Naive thymus-derived CD8-positive, alpha-beta T cell (primary cell): Measurements from ENCODE around the gene ABCA12. TPM values are rescaled to one million over a fixed set of nuclear protein-coding genes. Genes with fewer than 3 reads are reported as not detected.

ENCODE experiments used
- ATAC-seq, 2 donors: fragments of 150-1000 bp; cut with Tn5 transposase in 1 of 2; sonication (Bioruptor Pico), chemical (Tn5 transposase) in 1 of 2; 1 replicate in 1 of 2; 2 replicates in 1 of 2; pipeline ENCODE4 v1.10.0; 2021; ENCODE audit warnings: mild to moderate bottlenecking in 2 of 2, moderate library complexity in 2 of 2
- POLR2A ChIA-PET: fragments of 350-600 bp; sonication (Branson Sonifier 250); formaldehyde crosslinking; loops from one replicate; lab custom pipeline; 2021; ENCODE audit warnings: antibody characterized with exemption; lab: Charles Lee
- DNase-seq, 10 donors: peaks; one replicate each; pipeline versions ENCODE4 v3.0.0 to v3.0.0-alpha.2; 2020 to 2022
- H3K27ac Mint-ChIP-seq, 10 donors: one replicate each; pipeline ENCODE4 v1.8.0; 2020 to 2022; ENCODE audit warnings: mild to moderate bottlenecking in 10 of 10, mixed read lengths in 10 of 10, moderate library complexity in 4 of 10, inconsistent platforms in 1 of 10
- H3K27me3 Mint-ChIP-seq, 5 donors: one replicate each; pipeline ENCODE4 v1.8.0; 2021 to 2022; ENCODE audit warnings: mixed read lengths in 5 of 5
- H3K36me3 Mint-ChIP-seq, 3 donors: one replicate each; pipeline ENCODE4 v1.8.0; 2020 to 2022; ENCODE audit warnings: mixed read lengths in 3 of 3, mild to moderate bottlenecking in 2 of 3, inconsistent platforms in 1 of 3
- H3K4me1 Mint-ChIP-seq, 4 donors: one replicate each; pipeline ENCODE4 v1.8.0; 2021 to 2022; ENCODE audit warnings: mixed read lengths in 4 of 4
- H3K4me3 Mint-ChIP-seq, 10 donors: one replicate each; pipeline ENCODE4 v1.8.0; 2020 to 2022; ENCODE audit warnings: mild to moderate bottlenecking in 10 of 10, mixed read lengths in 10 of 10, moderate library complexity in 6 of 10, inconsistent platforms in 1 of 10
- H3K9me3 Mint-ChIP-seq, 9 donors: one replicate each; pipeline ENCODE4 v1.8.0; 2020 to 2022; ENCODE audit warnings: mixed read lengths in 9 of 9, mild to moderate bottlenecking in 3 of 9, inconsistent platforms in 1 of 9, moderate library complexity in 1 of 9
- polyA plus RNA-seq, 3 donors: library from polyadenylated mRNA; unstranded; fragments of 300-500 nt; fragmentation: Illumina TruSeq; gene quantifications; one replicate each; pipeline ENCODE4 v1.2.3, GENCODE V29; 2021
- total RNA-seq, 8 experiments: library from RNA in 2 of 8; stranded (reverse) in 2 of 8; gene quantifications; one replicate each; pipeline ENCODE4 v1.2.3 and lab custom pipeline; 2021 to 2026

The ABCA12 gene
- total and polyA plus RNA-seq, 5 experiments from 2014 or later = not detected

DNA sequence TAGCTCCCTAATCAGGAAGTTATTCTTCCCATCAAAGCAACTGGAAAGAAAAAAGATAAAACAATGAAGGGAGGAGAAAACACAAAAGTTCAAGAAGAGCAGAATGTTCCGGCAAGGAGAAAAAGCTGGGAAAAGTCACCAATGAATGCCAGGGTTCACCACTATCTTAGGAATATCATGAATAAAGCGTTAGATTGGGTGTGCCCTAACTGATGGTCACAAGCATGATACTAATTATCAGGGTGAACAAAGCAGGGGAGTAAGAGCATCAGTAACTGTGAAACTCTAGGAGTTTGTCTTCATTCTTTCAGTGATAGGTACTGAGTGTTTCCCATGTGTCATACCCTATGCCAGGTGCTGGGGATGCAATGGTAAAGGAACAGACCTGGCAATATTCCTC lies 115.5 kb downstream of the ABCA12 start:
- POLR2A ChIA-PET = no interaction called here
- Mint-ChIP-seq H3K9me3 (no peaks in the 10 kb centered on the region), H3K4me1 (no peaks in the 10 kb centered on the region), H3K36me3 (no peaks in the 10 kb centered on the region), H3K27me3 (peaks cover 0 to 8% (median 0%) of the 10 kb centered on the region in 5 donors), H3K4me3 (no peak overlapping the region), H3K27ac (no peak overlapping the region)
- DNase-seq (no peak), ATAC-seq (no peak)

- Mint-ChIP-seq H3K4me3 (no peak overlapping the region), H3K27ac (no peak overlapping the region), H3K36me3 (no peaks in the 10 kb centered on the region), H3K27me3 (peaks cover 0 to 8% (median 0%) of the 10 kb centered on the region in 5 donors), H3K4me1 (no peaks in the 10 kb centered on the region), H3K9me3 (no peaks in the 10 kb centered on the region)
- POLR2A ChIA-PET = no interaction called here
- ATAC-seq = no peak
- no peak for DNase-seq
Measured at GRCh38 chr2:215022418-215022817, 116.0 kb downstream of the ABCA12 start.

DNA sequence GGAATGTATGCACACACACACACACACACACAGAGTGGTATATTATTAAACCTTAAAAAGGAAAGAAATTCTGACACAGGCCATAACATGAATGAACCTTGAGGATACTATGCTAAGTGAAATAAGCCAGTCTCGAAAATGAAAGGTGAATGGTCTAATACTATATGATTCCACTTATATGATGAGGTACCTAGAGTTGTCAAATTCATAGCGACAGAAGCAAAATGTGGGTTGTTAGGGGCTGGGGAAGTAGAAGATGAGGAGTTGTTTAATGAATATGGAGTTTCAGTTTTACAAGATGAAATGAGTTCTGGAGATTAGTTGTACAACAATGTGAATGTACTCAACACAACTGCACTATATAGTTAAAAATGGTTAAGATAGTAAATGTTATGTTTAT lies 118.1 kb downstream of the ABCA12 start:
- Mint-ChIP-seq H3K36me3 (no peaks in the 10 kb centered on the region), H3K4me1 (no peaks in the 10 kb centered on the region), H3K4me3 (no peak overlapping the region), H3K27ac (no peak overlapping the region), H3K27me3 (peaks cover 0 to 8% (median 0%) of the 10 kb centered on the region in 5 donors), H3K9me3 (peaks cover 0 to 2% (median 0%) of the 10 kb centered on the region in 9 donors)
- POLR2A ChIA-PET = interaction anchor here (0.6 kb wide), 1 partner anchor 374 kb away, joined by 3 read pairs; no protein-coding TSS in a partner anchor
- no peak for ATAC-seq
- DNase-seq = no peak

GRCh38 chr2:215019521-215020145 lies 118.8 kb downstream of the ABCA12 start:
- H3K27me3 Mint-ChIP-seq = peaks cover 0 to 8% (median 0%) of the 10 kb centered on the region in 5 donors
- no peak overlapping the region for H3K27ac Mint-ChIP-seq
- POLR2A ChIA-PET = interaction anchor here (0.6 kb wide), 1 partner anchor 374 kb away, joined by 3 read pairs; no protein-coding TSS in a partner anchor
- peaks cover 0 to 2% (median 0%) of the 10 kb centered on the region in 9 donors for H3K9me3 Mint-ChIP-seq
- H3K4me3 Mint-ChIP-seq = no peak overlapping the region
- DNase-seq = no peak
- no peak for ATAC-seq
- no peaks in the 10 kb centered on the region for H3K36me3 Mint-ChIP-seq
- no peaks in the 10 kb centered on the region for H3K4me1 Mint-ChIP-seq

DNA sequence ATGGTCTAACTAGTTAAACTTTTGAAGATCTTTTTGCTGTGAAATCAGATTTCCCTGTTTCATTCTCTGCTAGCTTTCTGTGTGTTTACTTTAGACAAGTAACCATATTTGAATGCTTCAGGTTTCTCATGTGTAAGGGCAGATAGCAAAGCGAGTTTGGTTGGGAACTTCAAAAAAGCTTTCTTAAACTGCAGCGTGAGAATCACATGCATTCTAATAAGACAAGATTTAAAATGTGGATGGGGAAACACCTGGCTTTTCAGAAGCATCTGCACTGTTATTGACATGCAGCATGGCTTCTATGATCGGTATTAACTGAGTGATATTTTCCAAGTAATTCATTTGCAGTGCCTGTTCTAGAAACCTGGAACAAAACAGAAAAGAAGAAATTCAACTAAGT lies 119.3 kb downstream of the ABCA12 start:
- peaks cover 0 to 8% (median 0%) of the 10 kb centered on the region in 5 donors for H3K27me3 Mint-ChIP-seq
- no peaks in the 10 kb centered on the region for H3K36me3 Mint-ChIP-seq
- no peak for ATAC-seq
- POLR2A ChIA-PET = no interaction called here
- no peak overlapping the region for H3K27ac Mint-ChIP-seq
- H3K4me1 Mint-ChIP-seq = no peaks in the 10 kb centered on the region
- no peak for DNase-seq
- peaks cover 0 to 2% (median 0%) of the 10 kb centered on the region in 9 donors for H3K9me3 Mint-ChIP-seq
- no peak overlapping the region for H3K4me3 Mint-ChIP-seq

DNA sequence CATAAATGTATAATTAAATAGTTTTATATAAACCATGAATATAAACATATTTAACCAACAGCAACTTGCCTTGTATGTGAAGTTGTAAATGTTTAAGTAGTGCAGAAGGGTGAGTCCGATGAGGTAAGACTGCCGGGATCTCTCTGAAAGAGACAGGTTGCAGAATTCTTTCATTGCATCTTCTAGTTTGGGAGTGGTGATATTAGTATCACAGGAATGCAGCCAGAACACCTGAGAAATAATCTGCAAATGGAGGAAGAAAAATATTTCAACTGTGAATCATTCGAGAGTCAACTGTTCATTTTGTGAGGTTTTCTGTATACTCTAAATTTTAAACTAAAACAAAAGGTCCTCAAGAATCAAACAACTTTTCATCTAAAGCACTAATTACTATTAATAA lies 123.0 kb downstream of the ABCA12 start:
- H3K27ac Mint-ChIP-seq = no peak overlapping the region
- H3K9me3 Mint-ChIP-seq = peaks cover 0 to 2% (median 0%) of the 10 kb centered on the region in 9 donors
- no peak for DNase-seq
- H3K27me3 Mint-ChIP-seq = peaks cover 0 to 4% (median 0%) of the 10 kb centered on the region in 5 donors
- no peak overlapping the region for H3K4me3 Mint-ChIP-seq
- ATAC-seq = no peak
- POLR2A ChIA-PET = no interaction called here
- no peaks in the 10 kb centered on the region for H3K36me3 Mint-ChIP-seq
- no peaks in the 10 kb centered on the region for H3K4me1 Mint-ChIP-seq

GRCh38 chr2:215010390-215010789 lies 128.0 kb downstream of the ABCA12 start:
- POLR2A ChIA-PET = no interaction called here
- ATAC-seq (no peak), DNase-seq (no peak)
- no peak overlapping the region for H3K27ac Mint-ChIP-seq
- H3K36me3 Mint-ChIP-seq = no peaks in the 10 kb centered on the region
- no peak overlapping the region for H3K4me3 Mint-ChIP-seq
- H3K4me1 Mint-ChIP-seq = no peaks in the 10 kb centered on the region
- peaks cover 0 to 23% (median 5%) of the 10 kb centered on the region in 5 donors for H3K27me3 Mint-ChIP-seq
- H3K9me3 Mint-ChIP-seq = no peaks in the 10 kb centered on the region

- no peaks in the 10 kb centered on the region for H3K36me3 Mint-ChIP-seq
Measured at GRCh38 chr2:215003001-215003400, 135.4 kb downstream of the ABCA12 start.

DNA sequence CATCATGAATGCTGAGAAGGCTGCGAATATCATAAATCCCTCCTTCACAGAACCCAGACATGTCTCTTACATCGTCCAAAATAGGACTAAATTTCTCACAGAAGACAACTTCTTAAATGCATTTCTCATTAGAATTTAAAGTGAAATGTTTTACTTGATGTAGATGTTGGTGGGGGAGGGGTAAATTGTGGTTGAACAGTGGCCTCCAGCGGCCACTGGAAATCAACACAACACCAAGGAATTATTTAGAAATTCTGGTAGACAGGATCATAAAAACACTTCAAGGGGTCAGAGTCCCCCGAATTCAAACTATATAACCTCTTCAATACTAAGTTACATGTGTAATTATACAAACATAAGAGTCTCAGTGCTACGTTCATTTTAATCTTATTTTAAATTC lies 135.9 kb downstream of the ABCA12 start:
- Mint-ChIP-seq H3K9me3 (no peaks in the 10 kb centered on the region), H3K4me3 (no peak overlapping the region), H3K27me3 (peaks cover 0 to 20% (median 5%) of the 10 kb centered on the region in 5 donors), H3K36me3 (no peaks in the 10 kb centered on the region), H3K4me1 (no peaks in the 10 kb centered on the region), H3K27ac (no peak overlapping the region)
- no peak for ATAC-seq
- DNase-seq = no peak
- POLR2A ChIA-PET = no interaction called here

More at GRCh38 chr2:215003001-215003400, 135.4 kb downstream of the ABCA12 start:
- Mint-ChIP-seq H3K9me3 (no peaks in the 10 kb centered on the region), H3K4me1 (no peaks in the 10 kb centered on the region), H3K4me3 (no peak overlapping the region), H3K27ac (no peak overlapping the region), H3K27me3 (peaks cover 0 to 22% (median 5%) of the 10 kb centered on the region in 5 donors)
- ATAC-seq (no peak), DNase-seq (no peak)
- POLR2A ChIA-PET = no interaction called here

DNA sequence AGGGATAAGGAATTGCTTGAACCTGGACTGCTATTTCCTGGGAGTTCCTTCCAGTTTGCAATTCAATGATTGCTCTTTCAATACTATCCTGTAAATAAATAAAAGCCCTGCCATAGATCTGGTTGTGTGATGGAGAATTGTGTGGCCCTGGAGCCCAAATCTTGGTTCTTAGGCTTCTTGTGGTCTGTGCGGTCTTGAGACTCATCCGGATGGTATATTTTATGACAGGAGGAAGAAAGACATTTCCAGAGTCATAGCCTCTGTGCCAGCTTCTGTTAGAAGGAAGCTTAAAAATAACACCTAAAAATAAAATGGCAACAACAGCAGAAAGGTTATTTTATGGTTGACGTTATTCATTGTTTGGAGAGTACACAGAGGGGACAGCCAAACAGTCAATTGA lies 137.7 kb downstream of the ABCA12 start:
- DNase-seq (no peak), ATAC-seq (no peak)
- Mint-ChIP-seq H3K36me3 (no peaks in the 10 kb centered on the region), H3K27me3 (peaks cover 0 to 10% (median 2%) of the 10 kb centered on the region in 5 donors), H3K9me3 (no peaks in the 10 kb centered on the region), H3K4me3 (no peak overlapping the region), H3K27ac (no peak overlapping the region), H3K4me1 (no peaks in the 10 kb centered on the region)
- POLR2A ChIA-PET = no interaction called here

GRCh38 chr2:214995926-214996670 lies 142.3 kb downstream of the ABCA12 start:
- Mint-ChIP-seq H3K4me3 (no peak overlapping the region), H3K27me3 (peaks cover 0 to 4% (median 3%) of the 10 kb centered on the region in 5 donors), H3K4me1 (no peaks in the 10 kb centered on the region), H3K9me3 (no peaks in the 10 kb centered on the region), H3K36me3 (no peaks in the 10 kb centered on the region), H3K27ac (no peak overlapping the region)
- ATAC-seq (no peak), DNase-seq (no peak)
- POLR2A ChIA-PET = no interaction called here

DNA sequence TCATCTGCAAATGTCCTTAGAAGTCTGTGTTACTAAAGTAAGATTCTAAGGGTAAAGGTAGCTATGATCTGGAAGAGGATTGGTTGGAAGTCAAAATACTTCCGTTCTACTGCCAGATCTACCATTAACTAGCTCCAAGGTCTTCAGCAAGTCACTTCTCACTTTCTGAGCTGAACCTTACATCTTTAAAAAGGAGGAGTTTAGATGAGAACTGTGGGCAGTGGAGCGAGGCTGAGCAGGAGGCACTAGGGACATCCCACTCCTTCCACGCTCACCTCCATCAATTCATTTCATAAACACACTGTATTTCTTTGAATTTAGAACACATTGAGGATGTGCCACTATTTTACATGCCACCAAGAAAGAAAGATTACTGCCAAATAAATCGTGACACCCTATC lies 143.0 kb downstream of the ABCA12 start:
- DNase-seq (no peak), ATAC-seq (no peak)
- no peaks in the 10 kb centered on the region for H3K36me3 Mint-ChIP-seq
- H3K4me1 Mint-ChIP-seq = no peaks in the 10 kb centered on the region
- POLR2A ChIA-PET = no interaction called here
- H3K9me3 Mint-ChIP-seq = no peaks in the 10 kb centered on the region
- no peak overlapping the region for H3K27ac Mint-ChIP-seq
- peaks cover 0 to 4% (median 0%) of the 10 kb centered on the region in 5 donors for H3K27me3 Mint-ChIP-seq
- H3K4me3 Mint-ChIP-seq = no peak overlapping the region

- no peak for DNase-seq
- no peak overlapping the region for H3K4me3 Mint-ChIP-seq
- peaks cover 0 to 4% (median 0%) of the 10 kb centered on the region in 5 donors for H3K27me3 Mint-ChIP-seq
- no peaks in the 10 kb centered on the region for H3K4me1 Mint-ChIP-seq
- H3K36me3 Mint-ChIP-seq = no peaks in the 10 kb centered on the region
- no peak for ATAC-seq
- H3K27ac Mint-ChIP-seq = no peak overlapping the region
- H3K9me3 Mint-ChIP-seq = no peaks in the 10 kb centered on the region
- POLR2A ChIA-PET = no interaction called here
Measured at GRCh38 chr2:214992911-214993310, 145.5 kb downstream of the ABCA12 start.
